ENCODE data around the gene EFCAB12. TPM values are rescaled to one million over a fixed set of nuclear protein-coding genes. Genes with fewer than 3 reads are reported as not detected.

EFCAB12 gene
- total and polyA plus RNA-seq, 8 donors: 0.47 to 5.7 (median 3.7) TPM

DNA sequence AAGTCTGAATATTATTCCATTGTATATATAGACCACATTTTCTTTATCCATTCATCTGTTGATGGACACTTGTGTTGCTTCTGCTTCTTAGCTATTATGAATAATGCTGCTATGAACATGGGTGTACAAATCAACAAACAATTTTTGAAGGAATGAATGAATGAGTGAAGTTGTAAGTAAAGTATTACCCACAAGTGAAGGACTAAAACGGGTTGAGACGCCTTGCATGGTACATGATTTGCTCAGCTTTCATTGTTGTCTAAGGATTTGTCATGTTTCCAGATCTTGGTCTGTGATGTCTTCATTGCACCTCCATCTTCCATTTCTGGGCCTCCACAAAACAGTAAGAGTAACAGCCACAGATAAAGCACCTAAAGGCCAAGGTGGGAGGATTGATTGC is 32.1 kb upstream of the EFCAB12 start:
- ATAC-seq (no peak), DNase-seq (no peak)
- no peak overlapping the region for H3K27ac ChIP-seq
- no peak overlapping the region for H3K4me3 ChIP-seq
- TF ChIP-seq, protein P1, sequence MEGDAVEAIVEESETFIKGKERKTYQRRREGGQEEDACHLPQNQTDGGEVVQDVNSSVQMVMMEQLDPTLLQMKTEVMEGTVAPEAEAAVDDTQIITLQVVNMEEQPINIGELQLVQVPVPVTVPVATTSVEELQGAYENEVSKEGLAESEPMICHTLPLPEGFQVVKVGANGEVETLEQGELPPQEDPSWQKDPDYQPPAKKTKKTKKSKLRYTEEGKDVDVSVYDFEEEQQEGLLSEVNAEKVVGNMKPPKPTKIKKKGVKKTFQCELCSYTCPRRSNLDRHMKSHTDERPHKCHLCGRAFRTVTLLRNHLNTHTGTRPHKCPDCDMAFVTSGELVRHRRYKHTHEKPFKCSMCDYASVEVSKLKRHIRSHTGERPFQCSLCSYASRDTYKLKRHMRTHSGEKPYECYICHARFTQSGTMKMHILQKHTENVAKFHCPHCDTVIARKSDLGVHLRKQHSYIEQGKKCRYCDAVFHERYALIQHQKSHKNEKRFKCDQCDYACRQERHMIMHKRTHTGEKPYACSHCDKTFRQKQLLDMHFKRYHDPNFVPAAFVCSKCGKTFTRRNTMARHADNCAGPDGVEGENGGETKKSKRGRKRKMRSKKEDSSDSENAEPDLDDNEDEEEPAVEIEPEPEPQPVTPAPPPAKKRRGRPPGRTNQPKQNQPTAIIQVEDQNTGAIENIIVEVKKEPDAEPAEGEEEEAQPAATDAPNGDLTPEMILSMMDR (IDR thresholded peaks at IDR 0.05): no peak
- no peaks in the 10 kb centered on the region for H3K4me1 ChIP-seq
- H3K36me3 ChIP-seq: peaks cover 0 to 34% of the 10 kb centered on the region in 2 donors
- H3K27me3 ChIP-seq: no peaks in the 10 kb centered on the region
- no peaks in the 10 kb centered on the region for H3K9me3 ChIP-seq
- intact Hi-C loops (cut with DNase I): no loop called here

DNA sequence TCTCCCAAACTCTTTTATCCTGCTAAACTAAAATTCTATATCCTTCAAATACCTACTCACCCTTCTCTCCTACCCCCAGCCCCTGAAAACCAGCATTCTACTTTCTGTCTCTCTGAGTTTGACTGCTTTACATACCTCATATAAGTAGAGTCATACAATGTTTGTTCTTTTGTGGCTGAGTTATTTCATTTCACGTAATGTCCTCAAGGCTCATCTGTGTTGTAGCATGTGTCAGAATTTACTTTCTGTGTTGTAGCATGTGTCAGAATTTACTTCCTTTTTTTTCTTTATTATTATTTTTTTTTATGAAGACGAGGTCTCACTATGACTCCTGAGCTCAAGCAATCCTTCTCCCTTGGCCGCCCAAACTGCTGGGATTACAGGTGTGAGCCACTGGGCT is 31.7 kb upstream of the EFCAB12 start:
- H3K4me1 ChIP-seq: no peaks in the 10 kb centered on the region
- H3K9me3 ChIP-seq: no peaks in the 10 kb centered on the region
- peaks cover 0 to 39% of the 10 kb centered on the region in 2 donors for H3K36me3 ChIP-seq
- H3K4me3 ChIP-seq: no peak overlapping the region
- ATAC-seq (no peak), DNase-seq (no peak)
- no peaks in the 10 kb centered on the region for H3K27me3 ChIP-seq
- no peak overlapping the region for H3K27ac ChIP-seq
- intact Hi-C loops (cut with DNase I): no loop called here
- TF ChIP-seq, protein P1 (IDR thresholded peaks at IDR 0.05): no peak

DNA sequence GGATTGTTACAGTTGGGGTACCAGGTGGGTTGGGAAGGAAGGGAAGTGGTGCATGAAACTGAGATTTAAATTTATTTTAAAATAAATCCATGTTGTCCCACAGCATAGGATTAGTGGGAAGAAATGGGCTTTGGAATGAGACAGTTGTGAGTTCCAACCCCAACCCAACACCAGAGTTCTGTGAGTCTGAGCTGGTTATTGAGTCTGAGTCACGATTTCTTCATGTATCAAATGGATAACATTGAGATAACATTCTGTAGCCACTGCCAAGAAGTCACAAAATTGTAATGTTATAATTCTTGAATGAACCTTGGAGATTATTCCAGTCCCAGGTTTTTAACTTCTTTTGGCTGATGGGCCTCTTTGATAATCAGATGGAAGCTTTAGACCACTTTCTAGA is 25.3 kb upstream of the EFCAB12 start:
- Histone ChIP-seq H3K9me3 (no peaks in the 10 kb centered on the region), H3K4me3 (no peak overlapping the region), H3K27me3 (no peaks in the 10 kb centered on the region), H3K4me1 (no peaks in the 10 kb centered on the region), H3K36me3 (peaks cover 0 to 52% of the 10 kb centered on the region in 2 donors), H3K27ac (no peak overlapping the region)
- intact Hi-C loops (cut with DNase I): no loop called here
- TF ChIP-seq, protein P1 (IDR thresholded peaks at IDR 0.05): no peak
- no peak for DNase-seq
- ATAC-seq: no peak

DNA sequence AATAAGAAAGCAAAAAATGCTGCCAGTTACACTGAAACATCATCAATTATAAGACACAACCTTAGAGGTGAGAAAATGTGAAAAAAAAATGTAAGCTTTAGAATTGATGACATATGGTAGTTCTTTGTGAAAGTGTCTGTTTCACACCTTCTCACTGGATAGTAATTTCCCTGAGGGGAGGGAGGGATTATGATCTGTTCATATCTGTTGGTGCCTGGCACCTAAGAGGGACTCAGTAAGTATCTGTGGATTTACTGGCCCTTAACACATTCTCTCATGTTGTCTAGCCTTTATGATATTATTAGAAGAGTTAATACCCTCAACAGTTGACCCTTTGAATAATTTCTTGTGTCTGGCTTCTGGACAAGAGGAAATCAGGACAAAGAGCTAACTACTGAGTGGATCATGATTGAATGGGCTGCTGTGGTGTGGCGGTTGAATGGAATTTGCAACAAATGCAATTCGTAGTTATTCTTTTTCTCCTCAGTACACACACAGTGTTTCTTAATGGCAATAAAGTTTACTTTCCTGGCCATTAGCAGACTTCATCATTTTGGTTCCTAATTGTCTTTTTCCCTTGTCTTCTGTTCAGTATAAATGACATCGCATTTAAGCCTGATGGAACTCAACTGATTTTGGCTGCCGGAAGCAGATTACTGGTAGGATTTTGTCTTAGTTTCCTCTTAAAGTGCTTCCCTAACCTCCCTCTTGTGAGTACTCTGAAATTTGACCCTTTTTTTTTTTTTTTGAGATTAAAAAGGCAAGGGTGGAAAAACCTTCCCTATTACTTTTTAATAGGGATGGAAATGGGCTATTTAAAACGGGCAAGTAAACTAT is 21.1 kb upstream of the EFCAB12 start:
- Histone ChIP-seq H3K27ac (peak overlapping the region in 1 of 2 donors; percentile 1), H3K27me3 (no peaks in the 10 kb centered on the region), H3K4me3 (no peak overlapping the region), H3K4me1 (peaks cover 0 to 16% of the 10 kb centered on the region in 2 donors), H3K9me3 (no peaks in the 10 kb centered on the region), H3K36me3 (peaks cover 0 to 23% of the 10 kb centered on the region in 2 donors)
- TF ChIP-seq, protein P1 (IDR thresholded peaks at IDR 0.05): no peak
- DNase-seq (peak in 1 of 4 donors; percentile 9), ATAC-seq (no peak)
- intact Hi-C loops (cut with DNase I): no loop called here

DNA sequence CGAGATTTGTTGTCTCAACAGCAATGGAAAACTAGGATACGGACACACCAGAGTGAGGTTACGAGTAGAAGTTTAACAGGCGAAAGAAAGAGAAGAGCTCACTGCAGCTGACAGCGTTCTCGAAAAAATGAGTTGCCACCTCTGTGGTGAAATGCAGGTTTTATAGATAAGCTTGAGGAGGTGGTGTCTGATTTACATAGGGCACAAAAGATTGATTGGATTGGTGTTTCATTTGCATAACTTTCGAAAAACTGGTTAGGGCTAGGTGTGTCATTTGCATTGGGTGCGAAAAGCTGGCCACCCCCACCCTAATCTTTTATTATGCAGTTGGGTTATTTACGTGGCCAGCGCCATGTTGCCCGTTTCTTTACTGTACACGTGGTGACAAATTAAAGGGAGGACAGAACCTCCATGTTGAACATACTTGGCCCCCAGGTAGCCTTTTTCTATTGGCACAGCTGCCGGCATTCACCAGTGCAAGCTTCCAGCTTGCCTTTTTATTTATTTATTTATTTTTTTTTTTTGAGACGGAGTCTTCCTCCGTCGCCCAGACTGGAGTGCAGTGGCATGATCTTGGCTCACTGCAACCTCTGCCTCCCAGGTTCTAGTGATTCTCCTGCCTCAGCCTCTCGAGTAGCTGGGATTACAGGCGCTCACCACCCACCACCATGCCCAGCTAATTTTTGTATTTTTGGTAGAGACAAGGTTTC is 19.9 kb upstream of the EFCAB12 start:
- DNase-seq: no peak
- no peaks in the 10 kb centered on the region for H3K27me3 ChIP-seq
- peaks cover 1 to 28% of the 10 kb centered on the region in 2 donors for H3K4me1 ChIP-seq

More for the DNA sequence above, 19.9 kb upstream of the EFCAB12 start:
- H3K9me3 ChIP-seq: no peaks in the 10 kb centered on the region
- intact Hi-C loops (cut with DNase I): no loop called here
- peaks cover 0 to 15% of the 10 kb centered on the region in 2 donors for H3K36me3 ChIP-seq
- no peak for ATAC-seq
- TF ChIP-seq, protein P1 (IDR thresholded peaks at IDR 0.05): no peak
- H3K27ac ChIP-seq: no peak overlapping the region
- no peak overlapping the region for H3K4me3 ChIP-seq

Data from left lung (tissue), 10 donors.